IMR-90 (cell line): ENCODE results near the gene CMIP. TPM values are rescaled to one million over a fixed set of nuclear protein-coding genes. Genes with fewer than 3 reads are reported as not detected.
A peak's percentile ranks its signal among the peaks of the same experiment; 100 is the strongest.

Source experiments
- ATAC-seq: fragments of 200-7000 bp; cut with Tn5 transposase; 2 replicates; pipeline ENCODE4 v1.9.1; 2020; ENCODE audit warnings: low read depth, mild to moderate bottlenecking, moderate library complexity
- BruUV-seq: library from RNA; stranded (reverse); fragments of 400-500 nt; replicated peaks from 2 replicates; lab custom pipeline; 2021; lab: Mats Ljungman, UMichigan
- CTCF ChIA-PET: fragments of 300-600 bp; formaldehyde crosslinking; extraction: SDS; loops from one replicate; lab custom pipeline; 2021; ENCODE audit warnings: antibody characterized with exemption; lab: Yijun Ruan, JAX
- POLR2A ChIA-PET: fragments of 300-600 bp; sonication (Branson Sonifier 250); formaldehyde crosslinking; loops from one replicate; lab custom pipeline; 2022; ENCODE audit warnings: antibody characterized with exemption; ENCODE audit not compliant: unreplicated experiment; lab: Charles Lee
- DNase-seq: peaks from one replicate; pipeline ENCODE4 v3.0.0; 2013
- H2AFZ ChIP-seq: replicated peaks from 2 replicates; pipeline ENCODE3; 2013; ENCODE audit warnings: low read length, mild to moderate bottlenecking; ENCODE audit not compliant: poor library complexity
- H2AK5ac ChIP-seq: 2 replicates; pipeline ENCODE4 v1.6.1; 2013; ENCODE audit warnings: low read depth, low read length, inconsistent platforms
- H2AK9ac ChIP-seq: replicated peaks from 2 replicates; pipeline ENCODE3; 2013; ENCODE audit warnings: mild to moderate bottlenecking, low read depth, low read length, moderate library complexity; ENCODE audit not compliant: poor library complexity
- H2BK120ac ChIP-seq: 2 replicates; pipeline ENCODE4 v1.6.1; 2013; ENCODE audit warnings: low read depth, low read length, inconsistent platforms
- H2BK15ac ChIP-seq: 3 replicates; pipeline ENCODE4 v1.6.1; 2013; ENCODE audit warnings: low read depth, low read length, inconsistent platforms
- H2BK20ac ChIP-seq: 2 replicates; pipeline ENCODE4 v1.6.1; 2013; ENCODE audit warnings: low read depth, mild to moderate bottlenecking, inconsistent platforms, low read length, moderate library complexity
- H2BK5ac ChIP-seq: 2 replicates; pipeline ENCODE4 v1.6.1; 2013; ENCODE audit warnings: mild to moderate bottlenecking, low read depth, low read length, inconsistent platforms; ENCODE audit not compliant: poor library complexity, severe bottlenecking
- H3K14ac ChIP-seq: replicated peaks from 2 replicates; pipeline ENCODE4 v1.6.1; 2013; ENCODE audit warnings: low read depth, low read length, inconsistent platforms
- H3K18ac ChIP-seq: 2 replicates; pipeline ENCODE4 v1.6.1; 2013; ENCODE audit warnings: low read depth, low read length, control low read depth
- H3K23ac ChIP-seq: 2 replicates; pipeline ENCODE4 v1.6.1; 2013; ENCODE audit warnings: low read depth, low read length, inconsistent platforms
- H3K27ac ChIP-seq: 2 replicates; pipeline ENCODE4 v1.5.1; 2013; ENCODE audit warnings: mild to moderate bottlenecking, control low read depth, low read length; ENCODE audit not compliant: insufficient read depth
- H3K27me3 ChIP-seq: 2 replicates; pipeline ENCODE4 v1.6.1; 2013; ENCODE audit warnings: low read length; ENCODE audit not compliant: control insufficient read depth, insufficient read depth
- H3K36me3 ChIP-seq: 2 replicates; pipeline ENCODE4 v1.6.1; 2013; ENCODE audit warnings: low read length, mixed read lengths; ENCODE audit not compliant: control insufficient read depth, insufficient read depth
- H3K4ac ChIP-seq: 2 replicates; pipeline ENCODE4 v1.6.1; 2013; ENCODE audit warnings: low read depth, low read length, inconsistent platforms
- H3K4me1 ChIP-seq: 2 replicates; pipeline ENCODE4 v1.6.1; 2013; ENCODE audit warnings: low read length, mixed read lengths; ENCODE audit not compliant: control insufficient read depth, insufficient read depth
- H3K4me2 ChIP-seq: 2 replicates; pipeline ENCODE4 v1.6.1; 2013; ENCODE audit warnings: low read depth, mild to moderate bottlenecking, control low read depth, low read length, moderate library complexity
- H3K4me3 ChIP-seq: 2 replicates; pipeline ENCODE4 v1.5.1; 2013; ENCODE audit warnings: low read depth, mild to moderate bottlenecking, control low read depth, low read length, moderate library complexity; ENCODE audit not compliant: insufficient read depth
- H3K56ac ChIP-seq: 2 replicates; pipeline ENCODE4 v1.6.1; 2013; ENCODE audit warnings: low read length, inconsistent platforms; ENCODE audit not compliant: insufficient read depth; ENCODE audit errors: extremely low read depth
- H3K79me1 ChIP-seq, 2 experiments: 2 replicates each; pipeline ENCODE4 v1.6.1; 2013; ENCODE audit warnings: low read length in 2 of 2, inconsistent platforms in 1 of 2, low read depth in 1 of 2
- H3K9ac ChIP-seq: 2 replicates; pipeline ENCODE4 v1.6.1; 2013; ENCODE audit warnings: low read depth, low read length, control low read depth
- H3K9me1 ChIP-seq: 2 replicates; pipeline ENCODE4 v1.6.1; 2013; ENCODE audit warnings: low read length, inconsistent platforms; ENCODE audit not compliant: insufficient read depth
- H3K9me3 ChIP-seq: 2 replicates; pipeline ENCODE4 v1.6.1; 2013; ENCODE audit warnings: low read length; ENCODE audit not compliant: control insufficient read depth, insufficient read depth
- H4K20me1 ChIP-seq: 2 replicates; pipeline ENCODE4 v1.6.1; 2013; ENCODE audit warnings: low read length, inconsistent platforms; ENCODE audit not compliant: insufficient read depth
- H4K5ac ChIP-seq: 2 replicates; pipeline ENCODE4 v1.6.1; 2013; ENCODE audit warnings: mild to moderate bottlenecking, low read depth, low read length, control low read depth
- H4K8ac ChIP-seq, 2 experiments: 2 replicates each; pipeline ENCODE4 v1.6.1; 2013; ENCODE audit warnings: low read depth in 2 of 2, low read length in 2 of 2, control low read depth in 1 of 2, inconsistent platforms in 1 of 2
- H4K91ac ChIP-seq: 2 replicates; pipeline ENCODE4 v1.6.1; 2013; ENCODE audit warnings: low read depth, low read length, inconsistent platforms; ENCODE audit not compliant: insufficient read depth
- CEBPB ChIP-seq: IDR thresholded peaks from 2 replicates; pipeline ENCODE4 v1.6.1; 2012; ENCODE audit warnings: low read depth, low read length, improper control_type of control experiment
- FOS ChIP-seq: fragments of 150-350 bp; IDR thresholded peaks from 2 replicates; pipeline ENCODE4 v1.6.1; 2016; ENCODE audit warnings: low read depth, low read length
- MAZ ChIP-seq: IDR thresholded peaks from 2 replicates; pipeline ENCODE4 v1.6.1; 2012; ENCODE audit warnings: low read depth, mild to moderate bottlenecking, low read length, improper control_type of control experiment, moderate library complexity, borderline replicate concordance
- RCOR1 ChIP-seq: IDR thresholded peaks from 2 replicates; pipeline ENCODE4 v1.6.1; 2012; ENCODE audit warnings: mild to moderate bottlenecking, low read length, improper control_type of control experiment; ENCODE audit not compliant: insufficient replicate concordance
- WGBS, 2 experiments: methylation state at CpG; one replicate each; pipeline versions ENCODE4 v1.1.5 to v1.1.7; 2013; ENCODE audit warnings: missing lambda C conversion rate in 2 of 2; ENCODE audit not compliant: insufficient read length in 1 of 2; ENCODE audit errors: extremely low coverage in 2 of 2; 5-methylcytosine and 5-hydroxymethylcytosine counted together
- dilution Hi-C: fragments of 300-500 bp; cut with HindIII; formaldehyde crosslinking; loops from one replicate; pipeline ENCODE4 v1.14.3; 2018; ENCODE audit warnings: low sequenced_read_pairs; ENCODE audit not compliant: unreplicated experiment
- in situ Hi-C: fragments of 300-500 bp; cut with MboI; formaldehyde crosslinking; loops from 3 replicates; pipeline ENCODE4 v1.14.3; 2019; ENCODE audit warnings: low sequenced_read_pairs, inconsistent platforms, mixed read lengths
- intact Hi-C: fragments of 100-400 bp; cut with micrococcal nuclease; formaldehyde crosslinking; loops from 2 replicates; pipeline ENCODE4 v1.10.0; 2022
- polyA plus RNA-seq, 3 experiments: library from polyadenylated mRNA; depleted of rRNA; stranded (reverse); fragments of >200 nt; gene quantifications; 2 replicates each; pipeline ENCODE4 v1.2.3, GENCODE V29; 2012; ENCODE audit warnings: low replicate concordance in 1 of 3
- total RNA-seq: library from RNA; depleted of rRNA; stranded (reverse); fragments of >200 nt; gene quantifications from 2 replicates; pipeline ENCODE4 v1.2.3, GENCODE V29; 2012
- TF ChIP-seq, protein P1 (sequence below): fragments of 150-350 bp; IDR thresholded peaks from 2 replicates; pipeline ENCODE4 v1.6.1; 2016; ENCODE audit warnings: low read depth, mild to moderate bottlenecking, low read length, moderate library complexity, borderline replicate concordance
- TF ChIP-seq, protein P2 (sequence below): conservative IDR thresholded peaks from 2 replicates; pipeline ENCODE4 v1.5.1; 2012; ENCODE audit warnings: mild to moderate bottlenecking, low read depth, low read length, improper control_type of control experiment
- TF ChIP-seq, protein P3 (sequence below): fragments of 150-350 bp; IDR thresholded peaks from 2 replicates; pipeline ENCODE4 v1.6.1; 2017; ENCODE audit warnings: mild to moderate bottlenecking, antibody characterized with exemption, low read length, low read depth

The CMIP gene
- total and polyA plus RNA-seq, 2 of the 4 experiments (the other 2 are of a cell fraction) = 3.2 to 11.6 TPM

DNA sequence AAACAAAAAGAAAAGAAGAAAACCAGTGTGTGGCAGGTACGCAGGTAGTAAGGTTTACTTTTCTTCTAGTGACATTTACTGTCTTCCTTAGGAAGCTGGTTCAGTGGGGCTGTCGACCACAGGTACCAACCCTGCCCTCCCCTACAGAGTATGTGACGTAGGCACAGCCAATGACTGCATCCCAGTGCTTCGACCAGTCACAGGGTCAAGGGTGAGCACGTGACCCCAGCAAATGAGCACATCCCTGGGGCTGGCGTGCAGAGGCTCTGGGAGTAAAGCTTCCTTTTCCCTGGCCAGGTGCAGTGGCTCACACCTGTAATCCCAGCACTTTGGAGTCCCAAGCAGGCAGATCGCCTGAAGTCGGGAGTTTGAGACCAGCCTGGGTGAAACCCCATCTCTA is 295.6 kb downstream of the CMIP start:
- in situ Hi-C loops = loop anchor here (25.0 kb wide), 2 partner anchors 703 to 1553 kb away; partner anchors contain the start of gene ATMIN
- Histone ChIP-seq H4K8ac (no peak overlapping the region), H3K4ac (no peak overlapping the region), H4K91ac (no peak overlapping the region), H2BK5ac (no peak overlapping the region), H3K27ac (no peak overlapping the region), H4K20me1 (no peaks in the 10 kb centered on the region), H3K79me1 (no peaks in the 10 kb centered on the region), H3K9ac (no peak overlapping the region), H3K27me3 (peaks cover 9% of the 10 kb centered on the region; the same call in 1 of the 2 replicates), H2BK120ac (no peak overlapping the region), H4K5ac (no peak overlapping the region), H3K18ac (no peak overlapping the region), H3K4me2 (no peak overlapping the region), H2AFZ (peak overlapping the region; percentile 51), H3K14ac (no peak overlapping the region), H3K4me3 (no peak overlapping the region), H3K9me3 (peaks cover 3% of the 10 kb centered on the region; the same call in 1 of the 2 replicates), H2AK5ac (no peak overlapping the region), H2AK9ac (peak overlapping the region; percentile 78), H2BK15ac (no peak overlapping the region), H3K4me1 (no peaks in the 10 kb centered on the region), H3K36me3 (no peaks in the 10 kb centered on the region), H3K23ac (no peak overlapping the region), H3K9me1 (no peaks in the 10 kb centered on the region), H3K56ac (no peak overlapping the region), H2BK20ac (no peak overlapping the region)
- dilution Hi-C loops = no loop called here
- no peak for TF ChIP-seq MAZ
- no peak for TF ChIP-seq FOS
- TF ChIP-seq CEBPB = no peak
- TF ChIP-seq, protein P1, sequence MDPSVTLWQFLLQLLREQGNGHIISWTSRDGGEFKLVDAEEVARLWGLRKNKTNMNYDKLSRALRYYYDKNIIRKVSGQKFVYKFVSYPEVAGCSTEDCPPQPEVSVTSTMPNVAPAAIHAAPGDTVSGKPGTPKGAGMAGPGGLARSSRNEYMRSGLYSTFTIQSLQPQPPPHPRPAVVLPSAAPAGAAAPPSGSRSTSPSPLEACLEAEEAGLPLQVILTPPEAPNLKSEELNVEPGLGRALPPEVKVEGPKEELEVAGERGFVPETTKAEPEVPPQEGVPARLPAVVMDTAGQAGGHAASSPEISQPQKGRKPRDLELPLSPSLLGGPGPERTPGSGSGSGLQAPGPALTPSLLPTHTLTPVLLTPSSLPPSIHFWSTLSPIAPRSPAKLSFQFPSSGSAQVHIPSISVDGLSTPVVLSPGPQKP = no peak
- TF ChIP-seq, protein P2, sequence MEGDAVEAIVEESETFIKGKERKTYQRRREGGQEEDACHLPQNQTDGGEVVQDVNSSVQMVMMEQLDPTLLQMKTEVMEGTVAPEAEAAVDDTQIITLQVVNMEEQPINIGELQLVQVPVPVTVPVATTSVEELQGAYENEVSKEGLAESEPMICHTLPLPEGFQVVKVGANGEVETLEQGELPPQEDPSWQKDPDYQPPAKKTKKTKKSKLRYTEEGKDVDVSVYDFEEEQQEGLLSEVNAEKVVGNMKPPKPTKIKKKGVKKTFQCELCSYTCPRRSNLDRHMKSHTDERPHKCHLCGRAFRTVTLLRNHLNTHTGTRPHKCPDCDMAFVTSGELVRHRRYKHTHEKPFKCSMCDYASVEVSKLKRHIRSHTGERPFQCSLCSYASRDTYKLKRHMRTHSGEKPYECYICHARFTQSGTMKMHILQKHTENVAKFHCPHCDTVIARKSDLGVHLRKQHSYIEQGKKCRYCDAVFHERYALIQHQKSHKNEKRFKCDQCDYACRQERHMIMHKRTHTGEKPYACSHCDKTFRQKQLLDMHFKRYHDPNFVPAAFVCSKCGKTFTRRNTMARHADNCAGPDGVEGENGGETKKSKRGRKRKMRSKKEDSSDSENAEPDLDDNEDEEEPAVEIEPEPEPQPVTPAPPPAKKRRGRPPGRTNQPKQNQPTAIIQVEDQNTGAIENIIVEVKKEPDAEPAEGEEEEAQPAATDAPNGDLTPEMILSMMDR = no peak
- TF ChIP-seq, protein P3, sequence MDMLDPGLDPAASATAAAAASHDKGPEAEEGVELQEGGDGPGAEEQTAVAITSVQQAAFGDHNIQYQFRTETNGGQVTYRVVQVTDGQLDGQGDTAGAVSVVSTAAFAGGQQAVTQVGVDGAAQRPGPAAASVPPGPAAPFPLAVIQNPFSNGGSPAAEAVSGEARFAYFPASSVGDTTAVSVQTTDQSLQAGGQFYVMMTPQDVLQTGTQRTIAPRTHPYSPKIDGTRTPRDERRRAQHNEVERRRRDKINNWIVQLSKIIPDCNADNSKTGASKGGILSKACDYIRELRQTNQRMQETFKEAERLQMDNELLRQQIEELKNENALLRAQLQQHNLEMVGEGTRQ = peak; percentile 75
- no peak for TF ChIP-seq RCOR1
- WGBS, 2 experiments = 40% methylated on average over 2 of the region's 8 CpGs; no CpG with 5 or more reads in 1 of the 2 experiments
- POLR2A ChIA-PET = no interaction called here
- CTCF ChIA-PET = interaction anchor here (1.4 kb wide), 1 partner anchor 10 kb away, joined by 3 read pairs; no protein-coding TSS in a partner anchor
- intact Hi-C loops = no loop called here
- ATAC-seq (no peak), DNase-seq (no peak)
- no TSS peak for BruUV-seq
